OCI-LY1 (cell line): ENCODE results near the gene PNKP.

Experiments
- H2AFZ ChIP-seq: fragments of 200-600 bp; sonication (generic), shearing (Covaris generic); 2 replicates; pipeline ENCODE4 v1.6.0; 2014; ENCODE audit warnings: antibody characterized with exemption, mild to moderate bottlenecking, low read length
- H3F3A ChIP-seq: fragments of 200-600 bp; sonication (generic), shearing (Covaris generic); 2 replicates; pipeline ENCODE4 v1.6.0; 2014; ENCODE audit warnings: mild to moderate bottlenecking, antibody characterized with exemption, low read length, moderate library complexity; ENCODE audit not compliant: insufficient read depth
- H3K27ac ChIP-seq: fragments of 200-600 bp; sonication (generic); 2 replicates; pipeline ENCODE4 v1.5.1; 2014; ENCODE audit warnings: low read length, mixed run types, mild to moderate bottlenecking, low read depth; ENCODE audit not compliant: poor library complexity, severe bottlenecking
- H3K27me3 ChIP-seq: fragments of 200-600 bp; sonication (generic); 2 replicates; pipeline ENCODE4 v1.6.0; 2014; ENCODE audit warnings: antibody characterized with exemption, mild to moderate bottlenecking, low read length, moderate library complexity; ENCODE audit not compliant: insufficient read depth
- H3K36me3 ChIP-seq: fragments of 200-600 bp; sonication (generic); 2 replicates; pipeline ENCODE4 v1.6.1; 2014; ENCODE audit warnings: mild to moderate bottlenecking, antibody characterized with exemption, low read length, moderate library complexity, mixed read lengths; ENCODE audit not compliant: insufficient read depth
- H3K4me1 ChIP-seq: fragments of 200-600 bp; sonication (generic); 2 replicates; pipeline ENCODE4 v1.5.1; 2014; ENCODE audit warnings: mild to moderate bottlenecking, low read length, moderate library complexity; ENCODE audit not compliant: insufficient read depth, severe bottlenecking
- H3K4me2 ChIP-seq: fragments of 200-600 bp; sonication (generic), shearing (Covaris generic); 2 replicates; pipeline ENCODE4 v1.6.1; 2014; ENCODE audit warnings: low read length
- H3K4me3 ChIP-seq: fragments of 200-600 bp; sonication (generic); 2 replicates; pipeline ENCODE4 v1.5.1; 2014; ENCODE audit warnings: low read length, low read depth, mild to moderate bottlenecking, mixed read lengths; ENCODE audit not compliant: poor library complexity, severe bottlenecking
- H3K79me2 ChIP-seq: fragments of 200-600 bp; shearing (Covaris generic); 2 replicates; pipeline ENCODE4 v1.6.1; 2016; ENCODE audit warnings: mixed run types, low read length, mixed read lengths; ENCODE audit not compliant: insufficient read depth
- H3K9ac ChIP-seq: fragments of 200-600 bp; sonication (generic), shearing (Covaris generic); 2 replicates; pipeline ENCODE4 v1.6.1; 2014; ENCODE audit warnings: mild to moderate bottlenecking, low read length, mixed read lengths
- H3K9me2 ChIP-seq: fragments of 200-600 bp; sonication (generic), shearing (Covaris generic); 2 replicates; pipeline ENCODE4 v1.6.1; 2014; ENCODE audit warnings: low read depth, mild to moderate bottlenecking, low read length, mixed read lengths
- H3K9me3 ChIP-seq: fragments of 200-600 bp; shearing (Covaris generic); 2 replicates; pipeline ENCODE4 v1.6.1; 2014; ENCODE audit warnings: low read length, mixed read lengths
- H4K20me1 ChIP-seq: fragments of 200-600 bp; sonication (generic), shearing (Covaris generic); 2 replicates; pipeline ENCODE4 v1.6.0; 2016; ENCODE audit warnings: mild to moderate bottlenecking, low read length; ENCODE audit not compliant: insufficient read depth
- CTCF ChIP-seq: fragments of 200-600 bp; sonication (generic), shearing (Covaris generic); IDR thresholded peaks from 2 replicates; pipeline ENCODE4 v1.5.1; 2017; ENCODE audit warnings: mild to moderate bottlenecking, antibody characterized with exemption, low read length, moderate library complexity, mixed read lengths
- EZH2 ChIP-seq: fragments of 200-600 bp; sonication (generic), shearing (Covaris generic); IDR thresholded peaks from 2 replicates; pipeline ENCODE4 v1.8.0; 2017; ENCODE audit warnings: borderline replicate concordance, mixed run types, mild to moderate bottlenecking, antibody characterized with exemption, low read length, moderate library complexity, mixed read lengths

PNKP gene

GRCh38 chr19:49837425-49837824, 30.0 kb downstream of the PNKP start:
- Histone ChIP-seq H3K79me2 (no peaks in the 10 kb centered on the region), H3K27ac (no peak overlapping the region), H2AFZ (no peak overlapping the region), H3K4me2 (no peak overlapping the region), H3K4me3 (no peak overlapping the region), H3K9me3 (no peaks in the 10 kb centered on the region), H3K9ac (no peak overlapping the region), H3K36me3 (peaks cover 93% of the 10 kb centered on the region), H3K9me2 (no peaks in the 10 kb centered on the region), H3K27me3 (no peaks in the 10 kb centered on the region), H4K20me1 (no peaks in the 10 kb centered on the region), H3K4me1 (peaks cover 7% of the 10 kb centered on the region), H3F3A (peaks cover 7% of the 10 kb centered on the region; the same call in 1 of the 2 replicates)
- TF ChIP-seq EZH2 (no peak), CTCF (no peak)

GRCh38 chr19:49837009-49837310, 30.4 kb downstream of the PNKP start:
- Histone ChIP-seq H3K9ac (no peak overlapping the region), H3K4me3 (no peak overlapping the region), H3K79me2 (no peaks in the 10 kb centered on the region), H3K9me2 (no peaks in the 10 kb centered on the region), H3K27me3 (no peaks in the 10 kb centered on the region), H3K9me3 (no peaks in the 10 kb centered on the region), H3F3A (peaks cover 7% of the 10 kb centered on the region; the same call in 1 of the 2 replicates), H3K4me1 (peaks cover 2% of the 10 kb centered on the region), H2AFZ (no peak overlapping the region), H3K36me3 (peaks cover 96% of the 10 kb centered on the region), H4K20me1 (no peaks in the 10 kb centered on the region), H3K4me2 (no peak overlapping the region), H3K27ac (no peak overlapping the region)
- TF ChIP-seq CTCF (no peak), EZH2 (no peak)

GRCh38 chr19:49836176-49837008, 31.0 kb downstream of the PNKP start:
- TF ChIP-seq EZH2 (no peak), CTCF (no peak)
- H3K9me3 ChIP-seq = no peaks in the 10 kb centered on the region
- no peaks in the 10 kb centered on the region for H3K27me3 ChIP-seq
- no peak overlapping the region for H2AFZ ChIP-seq
- H3K9ac ChIP-seq = no peak overlapping the region
- H3F3A ChIP-seq = peaks cover 7% of the 10 kb centered on the region; the same call in 1 of the 2 replicates
- H3K9me2 ChIP-seq = no peaks in the 10 kb centered on the region
- H3K79me2 ChIP-seq = no peaks in the 10 kb centered on the region
- H3K27ac ChIP-seq = no peak overlapping the region
- H3K4me1 ChIP-seq = no peaks in the 10 kb centered on the region
- H3K36me3 ChIP-seq = peaks cover 98% of the 10 kb centered on the region
- no peak overlapping the region for H3K4me3 ChIP-seq
- H4K20me1 ChIP-seq = no peaks in the 10 kb centered on the region
- H3K4me2 ChIP-seq = no peak overlapping the region
